ENCODE measurements around the gene TMEM139. TPM values are rescaled to one million over a fixed set of nuclear protein-coding genes. Genes with fewer than 3 reads are reported as not detected.

TMEM139 gene
- total RNA-seq, 4 donors from 2014 or later = 7.8 to 12.8 (median 11.6) TPM

GRCh38 chr7:143271240-143271639, 13.5 kb upstream of the TMEM139 start:
- TF ChIP-seq POLR2A (IDR thresholded peaks at IDR 0.05) (no peak), CTCF (IDR thresholded peaks at IDR 0.05) (no peak)
- no peak overlapping the region for H3K4me3 ChIP-seq (ENCODE audit: low read depth, poor library complexity, severe bottlenecking)
- DNase-seq (ENCODE audit: low spot score in 2 of 2) = no peak
- WGBS, 2 donors = 90 to 97% methylated on average over 1 of the region's 1 CpG
- intact Hi-C loops (cut with DNase I; ENCODE audit: low total_unique reads) = no loop called here

GRCh38 chr7:143272871-143273270, 11.9 kb upstream of the TMEM139 start:
- no peak overlapping the region for H3K4me3 ChIP-seq (ENCODE audit: low read depth, poor library complexity, severe bottlenecking)
- no peak for DNase-seq (ENCODE audit: low spot score in 2 of 2)
- intact Hi-C loops (cut with DNase I; ENCODE audit: low total_unique reads) = no loop called here
- TF ChIP-seq CTCF (IDR thresholded peaks at IDR 0.05) (no peak), POLR2A (IDR thresholded peaks at IDR 0.05) (no peak)
- 84 to 91% methylated on average over 2 of the region's 2 CpGs for WGBS, 2 donors

GRCh38 chr7:143279186-143280098, 5.3 kb upstream of the TMEM139 start:
- DNase-seq (ENCODE audit: low spot score in 2 of 2) = no peak
- H3K4me3 ChIP-seq (ENCODE audit: low read depth, poor library complexity, severe bottlenecking) = no peak overlapping the region
- intact Hi-C loops (cut with DNase I; ENCODE audit: low total_unique reads) = no loop called here
- no peak for TF ChIP-seq POLR2A (IDR thresholded peaks at IDR 0.05)
- no peak for TF ChIP-seq CTCF (IDR thresholded peaks at IDR 0.05)
- 36 to 38% methylated on average over 8 of the region's 8 CpGs for WGBS, 2 donors

- TF ChIP-seq POLR2A (IDR thresholded peaks at IDR 0.05) (no peak), CTCF (IDR thresholded peaks at IDR 0.05) (no peak)
- intact Hi-C loops (cut with DNase I; ENCODE audit: low total_unique reads) = no loop called here
- DNase-seq (ENCODE audit: low spot score in 2 of 2) = no peak
- WGBS, 2 donors = 51 to 59% methylated on average over 1 of the region's 1 CpG
- H3K4me3 ChIP-seq (ENCODE audit: low read depth, poor library complexity, severe bottlenecking) = no peak overlapping the region
Measured at GRCh38 chr7:143280160-143280559, 4.6 kb upstream of the TMEM139 start.

- no peak for TF ChIP-seq CTCF (IDR thresholded peaks at IDR 0.05)
- no peak for TF ChIP-seq POLR2A (IDR thresholded peaks at IDR 0.05)
- 85 to 88% methylated on average over 2 of the region's 2 CpGs for whole genome bisulfite sequencing, 2 donors
- no peak overlapping the region for H3K4me3 ChIP-seq (ENCODE audit: low read depth, poor library complexity, severe bottlenecking)
- intact Hi-C loops (cut with DNase I; ENCODE audit: low total_unique reads) = no loop called here
- no peak for DNase-seq (ENCODE audit: low spot score in 2 of 2)
Measured at GRCh38 chr7:143280566-143280965, 4.2 kb upstream of the TMEM139 start.

Measured in lower leg skin (tissue), 4 donors.